Brain microvascular endothelial cell (primary cell): Measurements from ENCODE around the gene COG8.

Experiments
- DNase-seq: peaks from one replicate; pipeline ENCODE4 v3.0.0-alpha.2; 2020
- H3K27ac ChIP-seq: fragments of 250-450 bp; sonication (Bioruptor Pico); 2 replicates; pipeline ENCODE4 v1.5.1; 2020; ENCODE audit warnings: mild to moderate bottlenecking, moderate library complexity
- H3K27me3 ChIP-seq: fragments of 250-450 bp; sonication (Bioruptor Pico); replicated peaks from 2 replicates; pipeline ENCODE4 v1.5.1; 2020; ENCODE audit warnings: mild to moderate bottlenecking
- H3K36me3 ChIP-seq: fragments of 250-450 bp; sonication (Bioruptor Pico); replicated peaks from 2 replicates; pipeline ENCODE4 v1.5.1; 2020; ENCODE audit warnings: mild to moderate bottlenecking
- H3K4me3 ChIP-seq: 2 replicates; pipeline ENCODE4 v1.5.1; 2011; ENCODE audit warnings: low read depth, mild to moderate bottlenecking, control low read depth, low read length, moderate library complexity
- CTCF ChIP-seq: IDR thresholded peaks from 2 replicates; pipeline ENCODE4 v1.5.1; 2011; ENCODE audit warnings: low read depth, mild to moderate bottlenecking, moderate library complexity, low read length, control low read depth, inconsistent platforms; ENCODE audit errors: missing control alignments
- in situ Hi-C: cut with HindIII; loops from 2 replicates; pipeline ENCODE4 v1.10.0; 2017; ENCODE audit warnings: low sequenced_read_pairs, low pct_ligation_motif_present

COG8 gene

GRCh38 chr16:69339289-69340094, at the start of gene COG8, which contains the start of gene NIP7:
COG8 (minus strand) TSS chr16:69339564; CDS start chr16:69339552, 12 bp downstream.
NIP7 (plus strand) TSS chr16:69339772; CDS start chr16:69339830, 58 bp downstream.
- in situ Hi-C loops: no loop called here
- no peaks in the 10 kb centered on the region for H3K27me3 ChIP-seq
- peak; percentile 88 for TF ChIP-seq CTCF
- H3K4me3 ChIP-seq: peak within 1 kb of the TSS; percentile 78
- peaks cover 33% of the 10 kb centered on the region for H3K36me3 ChIP-seq
- peak within 1 kb of the TSS; percentile 87 for H3K27ac ChIP-seq
- DNase-seq: peak; percentile 98

- TF ChIP-seq CTCF: no peak
- H3K27ac ChIP-seq: no peak overlapping the region
- peaks cover 21% of the 10 kb centered on the region for H3K36me3 ChIP-seq
- no peaks in the 10 kb centered on the region for H3K27me3 ChIP-seq
- no peak overlapping the region for H3K4me3 ChIP-seq
- in situ Hi-C loops: no loop called here
- peak; percentile 43 for DNase-seq
Measured at GRCh38 chr16:69386596-69386995, 47.2 kb upstream of the COG8 start.

- H3K27me3 ChIP-seq: no peaks in the 10 kb centered on the region
- H3K27ac ChIP-seq: peak overlapping the region; percentile 63
- no peak for DNase-seq
- peak overlapping the region; percentile 85 for H3K4me3 ChIP-seq
- no peak for TF ChIP-seq CTCF
- H3K36me3 ChIP-seq: peaks cover 26% of the 10 kb centered on the region
- in situ Hi-C loops: no loop called here
Measured at GRCh38 chr16:69384974-69385373, 45.6 kb upstream of the COG8 start.

DNA sequence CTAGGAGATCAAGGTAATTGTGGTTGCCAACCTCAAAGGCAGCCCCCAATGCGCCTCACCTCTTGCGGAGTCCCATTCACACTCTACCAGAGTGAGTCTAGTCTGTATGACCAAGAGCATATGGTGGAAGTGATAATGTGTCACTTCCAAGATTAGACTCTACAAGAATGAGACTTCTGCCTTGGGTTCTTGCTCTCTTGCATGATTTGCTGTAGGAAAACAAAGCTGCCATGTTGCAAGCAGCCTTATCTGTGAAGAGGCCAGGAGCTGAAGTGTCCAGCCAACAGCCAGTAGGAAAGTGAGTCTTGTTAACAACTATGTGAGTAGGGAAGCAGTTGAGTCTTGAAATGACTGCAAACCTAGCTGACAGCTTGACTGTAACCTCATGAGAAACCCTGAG, 43.1 kb upstream of the COG8 start:
- Histone ChIP-seq H3K27ac (no peak overlapping the region), H3K36me3 (peaks cover 28% of the 10 kb centered on the region), H3K27me3 (no peaks in the 10 kb centered on the region), H3K4me3 (no peak overlapping the region)
- DNase-seq: no peak
- in situ Hi-C loops: no loop called here
- TF ChIP-seq CTCF: no peak

DNA sequence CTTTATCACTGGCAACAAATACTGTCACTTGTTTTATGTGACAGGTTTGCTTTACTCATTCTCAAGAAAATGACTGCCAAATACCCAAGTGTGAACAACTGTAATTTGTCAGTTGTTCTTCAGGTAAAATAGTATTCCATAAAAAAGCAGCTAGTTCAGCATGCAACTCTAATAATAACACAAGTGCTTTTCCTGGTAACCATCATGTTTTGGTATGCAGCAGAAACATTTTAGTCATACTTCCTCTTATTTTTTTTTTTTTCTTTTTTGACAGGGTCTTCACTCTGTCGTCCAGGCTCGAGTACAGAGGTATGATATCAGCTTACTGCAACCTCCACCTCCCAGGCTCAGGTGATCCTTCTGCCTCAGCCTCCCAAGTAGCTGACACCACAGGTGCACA, 41.9 kb upstream of the COG8 start:
- DNase-seq: no peak
- H3K36me3 ChIP-seq: peaks cover 29% of the 10 kb centered on the region
- no peak overlapping the region for H3K4me3 ChIP-seq
- TF ChIP-seq CTCF: no peak
- in situ Hi-C loops: no loop called here
- peak overlapping the region; percentile 27 for H3K27ac ChIP-seq
- no peaks in the 10 kb centered on the region for H3K27me3 ChIP-seq
